DMS153 treated with DMSO at 0.1 percent for 48 hours (cell line): ENCODE results near the gene IFITM10.

Experiments used
- DNase-seq: peaks from one replicate; lab custom pipeline; 2025; ENCODE audit not compliant: unreplicated experiment; lab: John Stamatoyannopoulos, UW

The IFITM10 gene

DNA sequence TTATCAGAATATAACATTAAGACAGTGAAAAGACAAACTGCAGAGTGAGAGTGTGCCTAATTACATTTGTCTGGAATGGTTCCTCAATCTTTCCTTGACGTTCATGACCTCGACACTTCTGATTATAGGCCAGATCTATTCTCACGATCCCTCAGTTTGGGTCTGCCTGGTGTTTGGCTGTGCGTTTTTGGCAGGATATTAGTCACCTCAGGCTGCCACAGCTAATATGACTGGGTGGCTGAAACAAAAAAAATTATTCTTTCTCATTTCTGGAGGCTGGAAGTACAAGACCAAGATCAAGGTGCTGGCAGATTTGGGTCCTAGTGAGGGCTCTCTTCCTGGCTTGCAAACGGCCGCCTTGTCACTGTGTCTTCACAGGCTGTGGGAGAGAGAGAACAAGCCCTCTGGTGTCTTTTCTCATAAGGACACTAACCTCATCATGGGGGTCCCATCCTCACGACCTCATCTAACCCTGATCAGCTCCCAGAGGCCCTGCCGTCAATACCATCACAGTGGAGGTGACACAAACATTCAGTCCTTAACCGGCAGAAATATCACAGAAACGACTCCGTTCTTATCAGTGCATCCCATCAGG, 23.2 kb downstream of the IFITM10 start:
- no peak for DNase-seq

GRCh38 chr11:1719781-1720180, 30.6 kb downstream of the IFITM10 start:
- no peak for DNase-seq

DNA sequence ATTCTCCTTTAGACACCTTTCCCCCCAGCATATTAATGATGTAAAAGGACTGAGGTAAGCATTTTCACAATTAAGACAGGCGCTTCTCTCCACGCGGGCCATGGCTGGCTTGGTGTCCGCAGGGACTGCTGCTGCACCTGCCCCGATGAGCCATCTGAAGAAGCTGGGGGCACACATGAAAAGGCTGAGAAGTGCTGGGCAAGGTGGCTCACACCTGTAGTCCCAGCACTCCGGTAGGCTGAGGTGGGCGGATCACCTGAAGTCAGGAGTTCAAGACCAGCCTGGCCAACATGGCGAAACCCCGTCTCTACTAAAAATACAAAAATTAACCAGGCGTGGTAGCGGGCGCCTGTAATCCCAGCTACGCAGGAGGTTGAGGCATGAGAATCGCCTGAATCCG, 32.1 kb downstream of the IFITM10 start:
- no peak for DNase-seq

GRCh38 chr11:1717745-1718144, 32.6 kb downstream of the IFITM10 start:
- no peak for DNase-seq

- no peak for DNase-seq
These were observed 35.2 kb downstream of the IFITM10 start for GRCh38 chr11:1714908-1715885.

- no peak for DNase-seq
These were observed 41.7 kb downstream of the IFITM10 start for GRCh38 chr11:1708716-1709115.

GRCh38 chr11:1707751-1708150, 42.6 kb downstream of the IFITM10 start:
- DNase-seq = no peak

- no peak for DNase-seq
These were observed 43.6 kb downstream of the IFITM10 start for GRCh38 chr11:1706634-1707400.

DNA sequence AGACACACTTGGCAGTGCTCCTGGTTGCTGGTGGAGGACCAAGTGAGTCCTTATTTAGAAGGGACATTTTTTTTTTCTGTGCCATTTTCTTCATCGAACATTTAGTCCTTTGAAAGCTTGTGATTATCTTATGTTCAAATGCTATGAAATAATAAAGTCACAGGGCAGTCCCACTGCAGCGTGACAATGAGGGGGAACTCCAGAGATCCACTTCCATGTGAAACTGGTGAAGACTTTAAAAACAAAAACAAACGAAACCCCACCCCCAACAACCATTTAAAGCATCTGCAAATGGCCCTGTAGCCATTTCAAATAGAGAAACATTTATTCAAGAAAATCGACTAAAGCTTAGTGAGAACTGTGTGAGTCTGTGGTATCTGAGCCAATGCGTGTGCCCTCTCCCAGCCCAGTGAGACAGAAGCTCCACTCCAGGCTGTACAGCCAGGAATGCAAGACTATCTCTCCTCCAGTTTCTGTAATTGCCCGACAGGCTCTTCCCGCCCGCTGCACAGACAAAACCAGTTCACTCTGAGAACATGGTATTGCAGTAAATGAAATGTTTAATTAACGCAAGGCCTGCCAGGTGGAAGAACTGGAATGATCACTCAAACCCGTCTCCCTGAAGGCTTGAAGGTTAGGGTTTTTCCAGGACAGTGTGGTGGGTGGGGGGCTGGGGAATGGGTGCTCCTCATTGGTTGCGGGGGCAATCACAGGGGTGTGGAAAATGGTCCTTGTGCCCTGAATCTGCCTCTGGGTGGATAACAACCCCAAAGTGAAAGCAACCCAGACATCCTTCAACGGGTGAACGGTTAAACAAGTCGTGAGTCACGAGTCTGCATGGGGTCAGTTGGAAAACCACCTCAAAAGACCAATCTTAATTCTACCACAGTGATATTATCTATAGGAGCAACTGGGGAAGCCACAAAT, 45.0 kb downstream of the IFITM10 start:
- no peak for DNase-seq

DNA sequence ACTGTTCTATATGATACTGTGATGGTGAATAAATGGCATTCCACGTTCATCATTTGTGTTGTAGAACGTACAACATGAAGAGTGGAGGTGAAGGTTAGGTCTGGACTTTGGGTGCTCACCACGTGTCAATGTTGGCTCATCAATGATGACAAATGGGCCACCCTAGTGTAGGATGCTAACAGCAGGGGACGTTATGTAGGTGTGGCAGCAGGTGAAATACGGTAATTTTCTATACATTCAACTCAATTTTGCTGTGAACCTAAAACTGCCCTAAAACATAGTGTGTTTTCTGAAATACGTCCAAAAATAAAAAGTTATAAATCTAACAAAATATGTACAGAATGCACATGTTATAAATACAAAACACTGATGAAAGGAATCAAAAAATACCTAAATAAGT, 47.2 kb downstream of the IFITM10 start:
- no peak for DNase-seq

DNA sequence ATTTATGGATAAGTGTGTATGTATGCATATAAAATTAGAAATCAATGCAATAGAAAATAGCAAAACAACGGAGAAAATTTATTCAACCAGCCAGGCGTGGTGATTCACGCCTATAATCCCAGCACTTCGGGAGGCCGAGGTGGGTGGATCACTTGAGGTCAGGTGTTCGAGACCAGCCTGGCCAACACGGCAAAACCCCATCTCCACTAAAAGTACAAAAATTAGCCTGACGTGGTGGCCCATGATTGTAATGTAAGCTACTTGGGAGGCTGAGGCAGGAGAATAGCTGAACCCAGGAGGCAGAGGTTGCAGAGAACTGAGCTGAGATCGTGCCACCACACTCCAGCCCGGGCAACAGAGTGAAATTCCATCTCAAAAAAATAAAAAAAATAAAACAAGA, 47.9 kb downstream of the IFITM10 start:
- no peak for DNase-seq

DNA sequence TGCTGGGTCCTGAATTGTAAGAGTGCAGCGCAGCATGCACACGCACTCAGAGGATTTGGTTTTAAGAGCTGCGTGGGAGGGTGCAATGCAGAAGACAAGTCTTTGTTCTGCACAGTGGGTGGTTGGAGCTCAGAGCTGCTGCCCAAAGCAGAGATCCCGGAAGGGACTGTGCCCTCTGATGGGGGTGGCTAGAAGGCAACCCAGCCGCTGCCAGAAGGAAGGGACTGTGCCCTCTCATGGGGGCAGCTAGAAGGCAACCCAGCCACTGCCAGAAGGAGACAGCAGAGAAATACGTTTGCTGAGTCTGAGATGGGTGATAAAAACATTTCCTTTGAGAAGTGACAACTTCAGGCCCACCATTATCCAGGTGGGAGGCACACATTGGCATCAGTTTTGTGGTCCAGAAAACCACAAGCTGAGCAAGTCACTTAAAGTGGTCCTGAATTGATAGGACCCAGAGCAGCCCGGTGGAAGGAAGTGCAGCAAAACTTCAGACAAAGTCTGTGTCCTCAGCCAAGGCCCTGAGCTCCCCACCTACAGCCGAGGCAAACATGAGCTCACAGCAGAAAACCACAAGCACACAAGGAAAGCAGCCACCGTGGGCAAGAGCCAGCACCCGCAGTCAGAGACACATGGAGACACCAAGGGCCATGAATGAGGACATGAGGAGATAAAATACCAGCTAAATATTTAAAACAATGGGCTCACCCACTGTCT, 49.1 kb downstream of the IFITM10 start:
- no peak for DNase-seq

DNA sequence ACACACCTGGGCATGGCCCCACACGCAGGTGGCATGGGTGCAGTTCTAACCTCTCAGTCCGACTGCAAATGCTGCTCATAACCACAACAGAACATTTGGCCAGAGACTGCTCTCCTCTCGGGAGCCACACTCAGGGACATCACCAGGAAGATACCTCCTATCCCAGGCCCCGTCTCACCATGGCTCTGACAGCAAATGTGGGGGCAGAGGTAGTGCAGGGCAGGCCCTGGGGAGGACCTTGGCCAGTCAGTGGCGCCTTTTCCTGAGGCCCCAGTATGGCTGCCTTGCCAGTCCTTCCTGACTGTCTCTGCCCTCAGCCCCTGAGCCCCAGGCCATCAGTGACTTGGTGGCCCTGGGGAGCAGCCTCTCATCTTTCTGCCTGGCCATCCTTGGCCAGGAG, 50.6 kb downstream of the IFITM10 start:
- DNase-seq = no peak

- no peak for DNase-seq
These were observed 53.5 kb downstream of the IFITM10 start, which contains the start of gene KRTAP5-6 for GRCh38 chr11:1696608-1697570. KRTAP5-6 (plus strand) TSS chr11:1697195; CDS start chr11:1697246, 51 bp downstream.

- DNase-seq = no peak
These were observed 54.8 kb downstream of the IFITM10 start for GRCh38 chr11:1695548-1696108.

DNA sequence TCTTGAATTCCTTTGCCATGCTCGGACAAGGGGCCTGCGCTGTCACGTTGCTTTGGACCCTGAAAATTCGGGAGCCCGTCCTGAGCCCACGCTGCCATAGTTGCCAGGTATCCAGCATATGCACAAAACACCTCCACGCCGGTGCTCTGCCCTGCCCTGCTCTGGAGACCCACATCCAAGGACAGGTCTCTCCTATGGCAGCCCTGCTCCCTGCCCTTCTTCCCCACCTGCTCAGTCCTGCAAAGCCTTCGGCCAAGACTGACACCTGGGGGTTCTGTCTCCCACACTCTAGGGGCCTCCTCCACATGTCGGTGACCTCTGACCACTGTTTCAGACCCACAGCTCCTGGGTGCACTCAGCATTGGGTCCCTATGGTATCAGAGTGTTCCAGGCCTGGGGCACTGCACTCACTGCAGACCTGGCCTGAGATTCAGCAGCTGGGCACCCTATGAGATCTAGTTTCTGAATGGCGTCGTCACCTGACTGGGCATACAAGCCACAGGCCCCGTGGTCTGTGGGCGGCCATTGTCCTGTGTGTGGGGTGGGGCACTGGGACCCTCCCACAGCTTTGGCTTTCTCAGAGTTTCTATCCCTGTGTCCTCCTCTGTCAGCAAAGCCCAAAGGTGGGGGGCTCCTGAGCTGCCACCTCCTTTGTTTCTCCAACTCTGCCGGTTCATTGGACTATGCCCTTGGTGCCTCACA, 55.4 kb downstream of the IFITM10 start:
- no peak for DNase-seq

DNA sequence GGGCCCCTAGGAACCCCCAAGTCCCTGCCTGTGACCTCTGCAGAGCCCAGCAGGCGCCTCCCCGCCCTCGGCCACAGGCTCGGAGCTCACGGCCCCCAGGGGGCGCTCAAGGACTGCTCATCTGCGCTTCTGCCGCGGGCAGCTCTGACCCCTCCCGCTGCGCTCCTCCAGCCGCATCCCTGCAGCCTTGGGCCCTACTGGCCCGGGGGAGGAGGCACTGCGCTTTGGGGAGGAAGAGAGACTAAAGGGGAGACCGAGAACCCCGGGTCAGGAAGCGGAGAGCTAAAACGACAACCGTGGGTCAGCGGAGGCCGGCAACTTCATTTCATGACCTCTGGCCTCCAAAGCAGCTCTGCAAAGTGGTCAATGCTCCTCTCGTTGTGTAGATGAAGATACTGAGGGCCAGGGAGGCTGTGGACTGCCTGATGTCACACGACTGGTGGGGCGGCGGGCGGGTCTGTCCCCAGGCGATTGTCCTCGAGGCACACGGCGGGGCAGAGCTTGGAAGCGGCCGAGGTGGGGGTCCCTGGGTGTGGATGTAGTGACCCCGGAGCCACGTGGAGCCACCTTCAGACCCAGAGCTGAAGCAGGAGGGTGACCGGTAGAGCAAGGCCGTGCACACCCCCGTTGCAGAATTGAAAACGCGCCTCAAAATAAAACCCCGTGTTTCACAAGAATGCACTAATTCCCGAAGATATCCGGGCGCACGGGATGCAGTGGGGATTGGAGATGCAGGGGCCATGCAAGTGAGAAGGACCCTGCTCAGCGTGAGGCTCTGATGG, 56.1 kb downstream of the IFITM10 start:
- DNase-seq = peak; percentile 68
